ENCODE data around the gene PRKCSH. TPM values are rescaled to one million over a fixed set of nuclear protein-coding genes. Genes with fewer than 3 reads are reported as not detected.
A peak's percentile ranks its signal among the peaks of the same experiment; 100 is the strongest.
"Not testable (repeated sequence)": the region's sequence is repeated elsewhere in the genome, so short reads cannot be mapped to it uniquely, and the experiment has no call there.

The PRKCSH gene
- total RNA-seq, 2 donors from 2014 or later = 272 to 285 TPM

DNA sequence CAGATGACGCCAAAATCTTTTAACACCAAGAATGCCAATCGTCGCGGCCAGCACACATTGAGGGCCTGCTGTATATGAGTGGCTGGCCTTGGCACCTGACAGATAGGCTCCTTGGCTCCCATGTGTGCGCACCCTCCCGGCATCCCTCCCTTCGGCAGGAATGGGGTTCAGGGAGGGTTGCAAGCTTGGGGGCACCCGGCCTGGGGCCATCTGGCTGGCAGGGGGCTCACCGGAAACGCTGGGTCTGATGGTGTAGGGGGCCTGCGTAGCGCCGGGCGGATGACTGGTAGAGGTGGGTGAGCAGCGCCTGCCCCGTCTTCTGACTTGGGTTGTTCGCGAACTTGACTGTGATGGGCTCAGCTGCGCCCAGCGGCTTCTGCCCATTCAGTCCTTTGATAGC, 22.4 kb downstream of the PRKCSH start:
- Mint-ChIP-seq H3K9me3 (no peaks in the 10 kb centered on the region), H3K36me3 (no peaks in the 10 kb centered on the region), H3K27ac (no peak overlapping the region)
- DNase-seq (ENCODE audit: low spot score in 2 of 2) (no peak), ATAC-seq (no peak)

DNA sequence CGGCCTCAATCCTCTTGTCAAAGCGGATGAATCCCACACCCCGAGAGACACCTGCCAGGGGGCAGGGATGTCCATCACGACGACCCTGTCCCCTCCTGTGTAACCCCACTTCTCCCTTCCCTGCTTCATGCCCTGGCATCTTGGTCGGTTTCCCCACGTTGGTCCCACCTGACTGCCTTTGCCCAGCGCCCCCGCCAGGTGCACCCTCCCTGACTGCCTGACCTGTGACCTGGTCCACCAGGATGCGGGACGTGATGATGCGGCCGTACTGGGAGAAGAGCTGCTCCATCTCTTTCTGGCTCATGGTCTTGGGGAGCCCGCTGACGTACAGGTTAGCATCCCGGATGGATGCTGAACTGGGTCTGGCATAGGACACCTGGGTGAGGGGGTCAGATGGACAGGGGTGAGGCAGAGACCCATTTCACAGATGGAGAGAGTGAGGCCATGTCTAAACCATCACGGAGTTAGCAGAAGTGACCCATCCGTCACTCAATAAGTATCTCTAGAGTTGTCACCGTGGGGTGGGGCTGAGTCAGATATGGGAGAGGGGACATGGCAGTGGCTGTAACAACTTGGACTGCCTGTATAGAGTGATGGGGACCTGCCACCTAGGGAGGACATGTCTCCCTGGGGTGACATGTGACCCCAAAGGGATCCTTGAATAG, 22.9 kb downstream of the PRKCSH start:
- Mint-ChIP-seq H3K27ac (no peak overlapping the region), H3K36me3 (no peaks in the 10 kb centered on the region), H3K9me3 (no peaks in the 10 kb centered on the region)
- ATAC-seq (no peak), DNase-seq (ENCODE audit: low spot score in 2 of 2) (no peak)

DNA sequence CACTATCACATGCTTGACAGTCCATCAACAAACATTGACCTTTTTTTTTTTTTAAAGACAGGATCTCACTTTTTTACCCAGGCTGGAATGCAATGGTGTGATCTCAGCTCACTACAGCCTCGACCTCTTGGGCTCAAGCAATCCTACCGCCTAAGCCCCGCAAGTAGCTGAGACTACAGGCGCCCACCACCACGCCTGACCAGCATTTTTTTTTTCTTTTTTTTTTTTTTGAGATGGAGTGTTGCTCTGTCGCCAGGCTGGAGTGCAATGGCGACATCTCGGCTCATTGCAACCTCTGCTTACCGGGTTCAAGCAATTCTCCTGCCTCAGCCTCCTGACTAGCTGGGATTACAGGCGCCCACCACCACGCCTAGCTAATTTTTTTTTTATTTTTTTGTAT, 23.5 kb downstream of the PRKCSH start:
- ATAC-seq; H3K9me3 Mint-ChIP-seq; DNase-seq (ENCODE audit: low spot score in 2 of 2); H3K36me3 Mint-ChIP-seq; H3K27ac Mint-ChIP-seq: not testable (repeated sequence)

DNA sequence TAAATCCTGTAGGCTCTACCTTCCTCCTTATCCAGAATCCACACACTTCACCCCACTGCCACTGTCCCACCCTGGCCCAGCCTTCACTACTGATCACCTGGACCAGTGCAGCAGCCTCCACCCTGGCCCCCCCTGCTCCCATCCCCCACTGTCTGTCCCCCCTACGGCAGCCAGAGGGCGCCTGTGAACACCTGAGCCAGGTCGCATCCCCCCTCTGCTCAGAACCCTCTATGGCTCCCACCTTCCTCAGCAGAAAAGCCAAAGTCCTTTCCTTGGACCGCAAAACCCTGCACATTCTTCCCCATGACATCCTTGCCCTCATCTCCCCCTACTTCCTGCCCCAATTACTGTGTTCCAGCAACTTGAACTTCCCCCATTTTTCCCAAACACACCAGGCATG, 24.8 kb downstream of the PRKCSH start:
- no peaks in the 10 kb centered on the region for H3K36me3 Mint-ChIP-seq
- H3K9me3 Mint-ChIP-seq = no peaks in the 10 kb centered on the region
- peak in 1 of 2 donors; percentile 24 for DNase-seq (ENCODE audit: low spot score in 2 of 2)
- peak; percentile 34 to 57 for ATAC-seq
- no peak overlapping the region for H3K27ac Mint-ChIP-seq

DNA sequence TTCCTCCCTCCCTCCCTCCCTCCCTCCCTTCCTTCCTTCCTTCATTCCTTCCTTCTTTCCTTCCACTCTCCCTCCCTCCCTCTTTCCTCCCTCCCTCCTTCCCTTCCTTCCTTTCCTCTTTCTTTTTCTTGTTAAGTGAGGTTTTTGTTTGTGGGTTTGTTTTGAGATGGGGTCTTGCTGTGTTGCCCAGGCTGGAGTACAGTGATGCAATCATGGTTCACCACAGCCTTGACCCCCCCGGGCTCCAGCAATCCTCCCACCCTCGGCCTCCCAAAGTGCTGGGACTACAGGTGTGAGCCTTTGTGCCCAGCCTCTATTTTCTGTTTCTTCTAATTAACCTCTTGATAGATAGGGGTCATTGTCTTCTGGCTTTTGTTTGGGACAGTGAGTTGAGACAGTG, 26.0 kb downstream of the PRKCSH start:
- DNase-seq (ENCODE audit: low spot score in 2 of 2) = no peak
- H3K27ac Mint-ChIP-seq = no peak overlapping the region
- H3K36me3 Mint-ChIP-seq = no peaks in the 10 kb centered on the region
- no peaks in the 10 kb centered on the region for H3K9me3 Mint-ChIP-seq
- no peak for ATAC-seq

DNA sequence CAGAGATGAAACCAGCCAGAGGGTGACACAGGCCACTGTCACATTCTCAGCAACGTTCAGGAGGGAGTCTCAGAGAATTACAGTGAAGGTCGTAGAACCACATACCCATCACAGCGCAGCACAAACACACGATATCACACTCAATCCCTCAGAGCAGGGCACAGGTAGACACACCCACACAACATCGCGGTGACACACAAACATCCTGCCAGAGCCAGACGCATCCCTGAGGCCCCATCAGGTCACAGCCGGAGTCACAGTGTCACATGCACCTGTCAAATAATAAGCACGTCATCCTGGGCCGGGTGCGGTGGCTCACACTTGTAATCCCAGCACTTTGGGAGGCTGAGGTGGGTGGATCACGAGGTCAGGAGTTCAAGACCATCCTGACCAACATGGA, 28.0 kb downstream of the PRKCSH start:
- Mint-ChIP-seq H3K36me3 (no peaks in the 10 kb centered on the region), H3K27ac (no peak overlapping the region), H3K9me3 (no peaks in the 10 kb centered on the region)
- ATAC-seq = peak in 1 of 2 donors; percentile 20
- DNase-seq (ENCODE audit: low spot score in 2 of 2) = no peak

DNA sequence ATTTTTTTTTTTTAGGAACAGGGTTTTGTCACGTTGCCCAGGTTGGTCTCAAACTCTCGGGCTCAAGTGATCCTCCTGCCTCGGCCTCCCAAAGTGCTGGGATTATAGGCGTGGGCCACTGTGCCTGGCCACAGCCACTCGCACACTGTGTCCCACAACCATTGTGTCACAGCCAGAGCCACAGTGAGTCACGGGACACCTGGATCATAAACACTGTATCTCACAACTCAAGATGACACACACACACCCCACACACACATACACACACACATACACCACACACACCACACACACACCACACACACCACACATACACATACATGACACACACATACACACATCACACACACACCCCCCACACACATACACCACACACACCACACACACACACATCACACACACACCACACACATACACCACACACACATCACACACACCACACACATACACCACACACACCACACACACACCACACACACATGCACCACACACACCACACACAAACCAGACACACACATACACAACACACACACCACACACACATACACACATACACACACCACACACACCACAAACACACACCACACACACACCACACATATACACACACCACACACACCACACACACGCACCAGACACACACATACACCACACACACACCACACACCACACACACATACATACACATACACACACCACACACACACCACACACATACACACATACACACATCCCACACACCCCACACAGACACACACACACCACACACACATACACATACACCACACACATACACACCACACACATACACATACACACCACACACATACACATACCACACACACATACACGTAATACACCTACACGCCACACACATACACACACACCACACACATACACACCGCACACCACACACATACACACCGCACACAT, 29.2 kb downstream of the PRKCSH start:
- no peaks in the 10 kb centered on the region for H3K9me3 Mint-ChIP-seq
- DNase-seq (ENCODE audit: low spot score in 2 of 2) = no peak
- H3K36me3 Mint-ChIP-seq = no peaks in the 10 kb centered on the region
- H3K27ac Mint-ChIP-seq = no peak overlapping the region
- peak in 1 of 2 donors; percentile 64 for ATAC-seq

DNA sequence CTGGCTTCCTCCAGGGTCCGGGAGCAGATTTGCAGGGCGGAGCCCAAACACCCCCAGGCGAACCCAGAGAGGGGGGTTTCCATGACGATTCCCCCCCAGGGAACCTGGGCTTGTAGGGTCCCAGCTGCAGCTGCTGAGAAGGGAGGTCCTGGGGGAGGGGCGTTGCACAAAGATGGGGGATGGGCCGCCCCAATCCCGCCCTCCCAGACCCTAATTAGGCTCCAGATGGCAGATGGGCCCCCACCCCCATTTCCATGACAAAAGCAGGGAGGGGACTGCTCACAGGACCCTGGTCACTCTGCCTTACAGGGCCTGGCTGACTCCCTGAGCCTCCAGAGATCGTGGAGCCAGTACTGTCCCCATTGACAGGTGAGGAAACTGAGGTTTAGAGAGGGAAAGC, 30.2 kb downstream of the PRKCSH start:
- ATAC-seq (no peak), DNase-seq (ENCODE audit: low spot score in 2 of 2) (no peak)
- H3K9me3 Mint-ChIP-seq = no peaks in the 10 kb centered on the region
- no peak overlapping the region for H3K27ac Mint-ChIP-seq
- no peaks in the 10 kb centered on the region for H3K36me3 Mint-ChIP-seq

DNA sequence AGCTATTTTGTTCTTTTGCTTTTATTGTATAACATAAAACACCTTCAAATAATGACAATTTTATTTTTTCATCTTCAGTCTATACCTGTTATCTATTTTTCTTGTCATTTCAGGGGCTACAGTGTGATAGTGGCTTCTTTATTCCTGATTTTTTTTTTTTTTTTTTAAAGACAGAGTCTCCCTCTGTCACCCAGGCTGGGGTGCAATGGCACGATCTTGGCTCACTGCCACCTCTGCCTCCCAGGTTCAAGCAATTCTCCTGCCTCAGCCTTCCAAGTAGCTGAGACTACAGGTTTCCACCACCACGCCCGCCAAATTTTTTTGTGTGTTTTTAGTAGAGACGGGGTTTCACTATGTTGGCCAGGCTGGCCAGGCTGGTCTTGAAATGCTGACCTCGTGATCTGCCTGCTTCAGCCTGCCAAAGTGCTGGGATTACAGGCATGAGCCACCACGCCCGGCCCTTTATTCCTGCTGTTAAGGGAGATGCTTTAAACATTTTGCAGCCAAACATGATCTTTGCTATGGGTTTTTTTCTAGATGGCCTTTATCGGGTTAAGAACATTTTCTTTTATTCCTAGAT, 32.9 kb downstream of the PRKCSH start:
- H3K36me3 Mint-ChIP-seq; DNase-seq (ENCODE audit: low spot score in 2 of 2); H3K27ac Mint-ChIP-seq; ATAC-seq; H3K9me3 Mint-ChIP-seq: not testable (repeated sequence)

DNA sequence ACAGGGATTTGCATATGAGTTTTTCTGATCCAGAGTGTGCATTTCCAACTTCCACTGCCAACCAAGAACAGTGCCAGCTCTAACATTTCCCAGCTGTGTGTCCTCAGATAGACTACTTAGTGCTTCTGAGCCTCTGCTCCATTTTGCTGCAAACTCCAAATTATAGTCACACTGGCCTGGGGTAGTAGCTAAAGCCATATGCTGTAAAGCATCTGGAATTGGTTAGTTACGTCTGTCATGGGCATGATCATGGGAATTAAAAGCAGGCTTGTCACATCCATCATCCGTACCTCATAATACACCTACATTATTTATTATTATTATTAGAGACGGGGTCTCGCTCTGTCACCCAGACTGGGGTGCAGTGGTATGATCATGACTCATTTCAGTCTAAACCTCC, 38.3 kb downstream of the PRKCSH start:
- H3K36me3 Mint-ChIP-seq = no peaks in the 10 kb centered on the region

DNA sequence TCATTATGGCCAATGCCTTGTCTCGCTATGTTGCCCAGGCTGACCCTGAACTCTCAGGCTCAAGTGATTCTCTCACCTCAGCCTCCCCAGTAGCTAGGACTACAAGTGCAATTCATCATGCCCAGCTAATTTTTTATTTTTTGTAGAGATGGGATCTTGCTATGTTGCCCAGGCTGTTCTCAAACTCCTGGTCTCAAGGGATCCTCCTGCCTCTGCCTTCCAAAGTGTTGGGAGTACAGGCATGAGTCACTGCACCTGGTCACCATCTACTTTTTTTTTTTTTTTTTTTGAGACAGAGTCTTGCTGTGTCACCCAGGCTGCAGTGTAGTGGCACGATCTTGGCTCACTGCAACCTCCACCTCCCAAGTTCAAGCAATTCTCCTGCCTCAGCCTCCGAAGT, 39.9 kb downstream of the PRKCSH start:
- ATAC-seq; H3K36me3 Mint-ChIP-seq; H3K27ac Mint-ChIP-seq; H3K9me3 Mint-ChIP-seq; DNase-seq (ENCODE audit: low spot score in 2 of 2): not testable (repeated sequence)

More for the DNA sequence above, 38.3 kb downstream of the PRKCSH start:
- H3K9me3 Mint-ChIP-seq = no peaks in the 10 kb centered on the region
- ATAC-seq (no peak), DNase-seq (ENCODE audit: low spot score in 2 of 2) (no peak)
- H3K27ac Mint-ChIP-seq = no peak overlapping the region

DNA sequence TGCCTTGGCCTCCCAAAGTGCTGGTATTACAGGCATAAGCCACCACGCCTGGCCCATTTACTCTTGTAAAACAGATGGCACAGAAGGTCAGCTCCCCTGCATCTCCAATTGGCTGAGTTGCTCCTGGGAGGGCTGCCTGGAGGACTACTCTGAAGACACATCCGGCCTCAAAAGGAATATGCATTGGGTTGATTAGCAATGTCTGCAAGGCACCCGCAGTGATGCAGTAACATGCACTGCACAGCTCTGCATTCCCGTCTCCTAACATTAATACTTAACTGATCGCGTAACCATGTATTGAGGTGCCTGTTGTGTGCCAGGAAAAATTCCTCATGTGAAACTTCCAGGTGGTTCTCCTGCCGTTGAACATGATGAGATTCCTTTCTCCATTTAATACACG, 40.4 kb downstream of the PRKCSH start:
- no peak overlapping the region for H3K27ac Mint-ChIP-seq
- ATAC-seq = no peak
- DNase-seq (ENCODE audit: low spot score in 2 of 2) = no peak
- no peaks in the 10 kb centered on the region for H3K9me3 Mint-ChIP-seq
- no peaks in the 10 kb centered on the region for H3K36me3 Mint-ChIP-seq

DNA sequence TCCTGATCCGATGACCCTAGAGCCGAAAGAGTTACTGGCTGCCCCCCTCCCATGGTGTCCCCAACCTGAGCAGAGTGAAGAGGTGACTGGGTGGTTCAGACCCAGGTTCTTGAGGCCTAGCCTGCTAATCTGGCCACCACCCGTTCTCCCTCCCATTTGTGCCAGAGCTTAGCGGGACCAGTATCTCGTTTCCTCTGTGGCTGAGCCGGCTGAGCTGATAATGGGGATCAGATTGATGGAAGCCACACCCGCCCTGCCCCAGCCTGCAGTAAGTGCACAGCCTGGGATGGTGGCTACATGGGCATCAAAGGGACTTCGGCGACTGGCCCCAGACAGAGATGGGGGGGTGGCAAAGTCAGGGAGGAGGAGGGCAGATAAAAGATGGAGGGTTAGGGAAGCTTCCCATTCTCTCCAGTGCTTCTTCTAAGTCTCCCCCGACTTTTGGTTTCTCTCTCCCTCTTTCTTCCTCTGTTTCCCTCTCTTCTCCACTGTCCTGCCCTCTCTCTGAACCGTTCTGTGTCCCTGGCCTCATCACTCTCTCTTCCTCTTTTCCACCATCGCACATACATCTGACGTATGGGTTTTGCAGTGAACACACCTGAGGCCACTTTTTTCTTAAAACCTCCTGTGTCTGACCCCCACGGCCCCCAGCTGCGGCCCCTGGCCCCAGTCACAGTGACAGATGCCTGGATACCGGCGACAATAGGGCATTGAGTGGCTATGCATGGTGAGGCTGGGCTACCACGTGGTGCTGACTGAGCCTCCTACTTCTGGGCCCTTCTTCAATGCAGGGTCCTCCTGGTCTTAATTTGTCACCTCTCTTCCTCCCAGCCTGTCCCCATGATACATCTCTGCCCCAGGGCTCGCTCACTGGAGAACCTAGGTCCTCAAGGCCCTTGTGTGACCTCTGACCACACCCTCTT, 43.0 kb downstream of the PRKCSH start:
- Mint-ChIP-seq H3K36me3 (peaks cover 0 to 5% of the 10 kb centered on the region in 2 donors), H3K27ac (no peak overlapping the region), H3K9me3 (no peaks in the 10 kb centered on the region)
- no peak for DNase-seq (ENCODE audit: low spot score in 2 of 2)
- no peak for ATAC-seq

DNA sequence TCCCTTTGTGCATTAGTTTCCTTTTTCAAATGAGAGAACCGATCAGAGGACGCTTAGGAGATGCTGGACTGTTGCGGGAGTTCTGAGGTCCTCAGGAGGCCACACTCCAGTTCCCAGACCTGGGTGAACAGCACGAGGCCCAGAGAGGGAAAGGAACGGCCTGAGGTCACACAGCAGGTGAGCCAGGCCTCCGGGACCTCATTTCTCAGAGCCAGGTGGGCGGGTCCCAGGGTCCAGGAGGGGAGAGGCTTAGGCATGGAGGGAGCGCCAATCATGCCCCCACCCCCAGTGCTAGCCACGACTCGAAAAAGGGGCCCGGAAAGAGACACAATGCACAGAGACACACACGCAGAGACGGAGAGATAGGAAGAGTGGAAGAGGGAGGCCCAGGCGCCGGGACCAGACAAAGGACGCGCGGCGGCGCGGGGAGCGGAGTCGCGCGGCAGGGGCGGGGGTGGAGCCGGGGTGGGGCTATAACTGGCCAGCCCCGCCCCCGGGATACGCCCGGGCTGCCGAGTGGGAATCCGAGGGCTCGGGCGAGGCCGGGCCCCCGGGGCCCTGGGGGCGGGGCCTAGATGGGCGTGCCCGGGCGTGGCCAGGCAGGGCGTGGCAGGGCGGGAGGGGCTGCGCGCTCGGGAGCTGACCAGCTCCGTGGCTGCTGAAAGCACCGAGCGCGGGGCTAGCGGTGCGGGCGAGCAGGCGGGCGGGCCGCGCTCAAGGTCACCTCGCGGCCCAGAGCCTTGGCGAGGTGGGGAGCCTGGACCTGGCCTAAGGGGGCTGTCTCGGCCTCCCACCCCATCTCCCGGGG, 43.9 kb downstream of the PRKCSH start:
- Mint-ChIP-seq H3K36me3 (peaks cover 0 to 5% of the 10 kb centered on the region in 2 donors), H3K27ac (no peak overlapping the region), H3K9me3 (no peaks in the 10 kb centered on the region)
- ATAC-seq = no peak
- DNase-seq (ENCODE audit: low spot score in 2 of 2) = peak in 1 of 2 donors; percentile 54

DNA sequence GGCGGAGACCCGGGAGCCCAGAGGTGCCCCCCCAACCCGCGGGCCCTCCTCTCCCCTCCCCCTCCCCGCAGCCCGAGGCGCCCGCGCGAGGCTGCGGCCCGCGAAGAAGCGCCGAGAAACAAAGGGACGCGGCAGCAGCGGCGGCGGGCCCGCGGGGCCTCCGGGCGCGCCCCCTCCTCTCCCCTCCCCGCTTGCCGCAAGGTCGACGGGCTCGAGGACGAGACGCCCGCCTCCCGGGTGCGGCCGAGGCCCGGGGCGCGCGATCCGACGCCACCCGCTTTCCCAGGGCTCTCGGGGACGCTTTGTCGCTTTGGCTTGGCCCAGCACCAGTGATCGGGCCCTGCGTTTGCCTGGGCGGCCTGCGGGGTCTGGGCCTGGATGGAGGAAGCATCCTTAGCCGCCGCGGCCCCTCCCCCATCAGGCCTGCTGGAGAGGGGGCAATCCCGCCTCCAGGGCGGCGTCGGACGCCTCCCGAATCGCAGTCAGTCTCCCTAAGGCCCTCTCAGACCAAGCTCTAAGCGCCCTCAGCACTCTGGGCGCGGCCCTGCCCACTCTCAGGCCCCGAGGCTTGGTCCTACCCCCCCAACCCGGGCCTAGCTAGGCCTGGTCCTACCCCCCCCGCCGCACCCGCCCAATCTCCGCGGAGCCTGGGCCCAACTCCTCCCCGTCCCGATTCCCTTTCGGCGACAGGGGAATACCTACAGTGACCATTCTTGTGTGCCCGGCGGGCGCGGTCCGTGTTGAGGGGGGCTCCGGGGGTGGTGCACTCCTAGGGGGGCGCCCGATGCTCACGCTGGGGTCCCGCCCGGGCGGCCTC, 44.7 kb downstream of the PRKCSH start:
- H3K27ac Mint-ChIP-seq = no peak overlapping the region
- ATAC-seq = no peak

More for the DNA sequence above, 44.7 kb downstream of the PRKCSH start:
- Mint-ChIP-seq H3K36me3 (peaks cover 2 to 5% of the 10 kb centered on the region in 2 donors), H3K9me3 (no peaks in the 10 kb centered on the region)
- no peak for DNase-seq (ENCODE audit: low spot score in 2 of 2)
